GM12892 (cell line): Measurements from ENCODE around the gene NCOR1.

Experiments
- POLR2A ChIP-seq: IDR thresholded peaks from 2 replicates; pipeline ENCODE4 v1.6.1; 2011; ENCODE audit warnings: low read depth, low read length, control low read depth
- POLR2AphosphoS5 ChIP-seq: IDR thresholded peaks from 2 replicates; pipeline ENCODE4 v1.6.1; 2011; ENCODE audit warnings: low read depth, low read length, control low read depth
- TAF1 ChIP-seq: IDR thresholded peaks from 2 replicates; pipeline ENCODE4 v1.6.1; 2011; ENCODE audit warnings: low read depth, mild to moderate bottlenecking, control low read depth, low read length, borderline replicate concordance

DNA sequence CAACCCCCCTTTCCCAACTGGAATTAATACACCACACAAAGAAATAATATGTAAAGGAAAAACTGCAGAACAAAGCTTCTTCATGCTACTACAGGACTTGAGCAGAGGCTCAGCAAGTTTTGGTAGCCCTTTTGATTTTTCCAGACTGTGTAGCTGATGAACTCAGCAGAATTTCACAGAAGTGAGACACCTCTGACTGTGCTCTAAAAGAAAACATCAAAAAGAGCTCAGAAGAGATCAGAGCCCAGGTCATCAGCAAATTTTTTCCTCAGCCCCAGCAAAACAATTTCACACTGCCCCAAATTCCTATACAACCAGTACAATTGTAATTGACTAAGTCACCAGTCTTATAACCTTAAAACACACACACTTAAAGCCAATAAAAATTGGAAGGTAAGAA, 177.7 kb downstream of the NCOR1 start:
- TF ChIP-seq POLR2A = no peak
- no peak for TF ChIP-seq TAF1
- no peak for TF ChIP-seq POLR2AphosphoS5
